Amniotic epithelial cell (primary cell): ENCODE measurements around the gene MC1R.
"Not testable (repeated sequence)": the region's sequence is repeated elsewhere in the genome, so short reads cannot be mapped to it uniquely, and the experiment has no call there.

ENCODE experiments used
- DNase-seq: peaks from one replicate; pipeline ENCODE4 v3.0.0-alpha.2; 2010; ENCODE audit warnings: low read depth

MC1R gene

GRCh38 chr16:89935620-89936019, 17.0 kb downstream of the MC1R start:
- not testable (repeated sequence) for DNase-seq

- DNase-seq, result no peak
Observed at GRCh38 chr16:89936034-89936433, 17.4 kb downstream of the MC1R start.

- DNase-seq, result no peak
Observed at GRCh38 chr16:89936508-89936907, 17.8 kb downstream of the MC1R start.

- no peak for DNase-seq
Observed at GRCh38 chr16:89936981-89937380, 18.3 kb downstream of the MC1R start.

- no peak for DNase-seq
Observed at GRCh38 chr16:89938175-89938885, 19.7 kb downstream of the MC1R start.

- DNase-seq, result no peak
Observed at GRCh38 chr16:89944773-89945172, 26.1 kb downstream of the MC1R start.

- no peak for DNase-seq
Observed at GRCh38 chr16:89945654-89946053, 27.0 kb downstream of the MC1R start.

- no peak for DNase-seq
Observed at GRCh38 chr16:89946515-89946914, 27.9 kb downstream of the MC1R start.

- DNase-seq, result no peak
Observed at GRCh38 chr16:89949121-89949742, 30.6 kb downstream of the MC1R start.

- DNase-seq, result no peak
Observed at GRCh38 chr16:89949756-89950155, 31.1 kb downstream of the MC1R start.

GRCh38 chr16:89951509-89951908, 32.8 kb downstream of the MC1R start:
- no peak for DNase-seq

GRCh38 chr16:89952049-89952448, 33.4 kb downstream of the MC1R start:
- DNase-seq, result no peak

- DNase-seq, result no peak
Observed at GRCh38 chr16:89952551-89952950, 33.9 kb downstream of the MC1R start.

- no peak for DNase-seq
Observed at GRCh38 chr16:89953671-89954406, 35.2 kb downstream of the MC1R start.

- DNase-seq, result no peak
Observed at GRCh38 chr16:89954462-89954861, 35.8 kb downstream of the MC1R start.

GRCh38 chr16:89955001-89955685, 36.5 kb downstream of the MC1R start:
- no peak for DNase-seq

- no peak for DNase-seq
Observed at GRCh38 chr16:89956505-89957215, 38.0 kb downstream of the MC1R start.

- DNase-seq, result no peak
Observed at GRCh38 chr16:89957216-89957785, 38.6 kb downstream of the MC1R start.

GRCh38 chr16:89958068-89958467, 39.4 kb downstream of the MC1R start:
- peak; percentile 26 for DNase-seq

GRCh38 chr16:89958596-89958995, 39.9 kb downstream of the MC1R start:
- no peak for DNase-seq

- DNase-seq, result no peak
Observed at GRCh38 chr16:89960966-89961365, 42.3 kb downstream of the MC1R start.

GRCh38 chr16:89961920-89962319, 43.3 kb downstream of the MC1R start:
- no peak for DNase-seq
